ENCODE measurements around the gene ATP5PO. TPM values are rescaled to one million over a fixed set of nuclear protein-coding genes. Genes with fewer than 3 reads are reported as not detected.

Gene ATP5PO
- total and polyA plus RNA-seq, 2 of the 8 experiments (the other 6 are each of a cell fraction or from before 2014, with no cell fraction given), result 251 to 267 TPM

- Histone ChIP-seq H2AFZ (ENCODE audit: low read length) (no peak overlapping the region), H3K79me1 (ENCODE audit: low read depth, low read length) (no peaks in the 10 kb centered on the region), H2BK12ac (ENCODE audit: low read depth, low read length) (no peak overlapping the region), H3K4ac (replicated peaks; ENCODE audit: insufficient read length, low read depth, low read length) (no peak overlapping the region), H2BK5ac (ENCODE audit: low read depth, low read length) (no peak overlapping the region), H3K23ac (ENCODE audit: insufficient read length) (no peak overlapping the region), H3K18ac (ENCODE audit: extremely low read depth, low read length) (no peak overlapping the region), H4K8ac (ENCODE audit: extremely low read depth, insufficient read depth, low read length) (no peak overlapping the region), H3K9me3 (ENCODE audit: insufficient read depth in 2 of 2, low read depth in 1 of 2, low read length in 1 of 2) (no peaks in the 10 kb centered on the region), H3K79me2 (ENCODE audit: control insufficient read depth in 1 of 2, insufficient read depth in 2 of 2, low read length in 2 of 2) (no peaks in the 10 kb centered on the region), H4K20me1 (replicated peaks in 1 of 2; ENCODE audit: control insufficient read depth in 1 of 2, insufficient read depth in 2 of 2, low read length in 2 of 2) (peaks cover 0 to 5% of the 10 kb centered on the region in 2 experiments), H3K4me2 (ENCODE audit: insufficient read depth in 1 of 2, low read depth in 2 of 2, low read length in 2 of 2) (no peak overlapping the region), H4K91ac (replicated peaks; ENCODE audit: insufficient read length, low read length) (no peak overlapping the region), H2BK120ac (replicated peaks; ENCODE audit: low read depth, low read length) (no peak overlapping the region), H3K9ac (replicated peaks in 1 of 4; ENCODE audit: extremely low read depth in 1 of 4, low read depth in 3 of 4, low read length in 3 of 4) (no peak overlapping the region), H3K4me3 (ENCODE audit: extremely low read depth in 1 of 4, insufficient read depth in 2 of 4, low read depth in 3 of 4, low read length in 4 of 4) (no peak overlapping the region), H2AK5ac (ENCODE audit: low read depth, low read length) (no peak overlapping the region), H3K4me1 (replicated peaks in 1 of 4; ENCODE audit: control insufficient read depth in 3 of 4, insufficient read depth in 4 of 4, low read length in 3 of 4) (peaks cover 3 to 11% (median 6%) of the 10 kb centered on the region in 4 experiments; a peak in 6 of 7 replicates), H3K14ac (ENCODE audit: insufficient read length) (no peak overlapping the region), H3K36me3 (ENCODE audit: control insufficient read depth in 2 of 4, insufficient read depth in 4 of 4, low read length in 3 of 4) (no peaks in the 10 kb centered on the region), H3K23me2 (ENCODE audit: low read depth, low read length) (peaks cover 3% of the 10 kb centered on the region), H3K27me3 (replicated peaks in 1 of 4; ENCODE audit: control insufficient read depth in 3 of 4, extremely low read depth in 1 of 4, insufficient read depth in 3 of 4, low read length in 3 of 4) (no peaks in the 10 kb centered on the region), H2BK15ac (ENCODE audit: low read length) (no peak overlapping the region), H3K27ac (ENCODE audit: low read depth, low read length) (no peak overlapping the region), H4K5ac (ENCODE audit: insufficient read length, low read depth, low read length) (no peak overlapping the region), H2BK20ac (ENCODE audit: low read length) (no peak overlapping the region), H3K56ac (replicated peaks; ENCODE audit: insufficient read length, low read depth, low read length) (no peak overlapping the region)
- DNase-seq (ENCODE audit: low read depth in 1 of 2, low spot score in 2 of 2) (no peak), FAIRE-seq (no peak)
- ChIA-PET POLR2A (ENCODE audit: partially characterized antibody) (interaction anchor here (0.6 kb wide), 1 partner anchor 214 kb away, joined by 5 read pairs; no protein-coding TSS in a partner anchor), CTCF (ENCODE audit: partially characterized antibody) (interaction anchor here (0.7 to 2.6 kb wide), 15 partner anchors 9 to 459 kb away, joined by 3 to 30 read pairs (median 5); partner anchors contain the start of gene DNAJC28)
- WGBS, 2 experiments (ENCODE audit: extremely low coverage in 1 of 2, insufficient coverage in 1 of 2, insufficient read length in 1 of 2, insufficient replicate concordance in 2 of 2, low coverage in 1 of 2, low lambda C conversion rate in 2 of 2, missing lambda C conversion rate in 1 of 2), result 92% methylated on average over 4 of the region's 4 CpGs; no CpG with 5 or more reads in 1 of the 2 experiments
- TF ChIP-seq TBP (IDR thresholded peaks at IDR 0.05; ENCODE audit: low read depth, low read length) (no peak), POU5F1 (IDR thresholded peaks at IDR 0.05; ENCODE audit: low read depth, low read length) (no peak), RAD21 (IDR thresholded peaks at IDR 0.05 in 1 of 2, conservative IDR thresholded peaks at IDR 0.05 in 1 of 2; ENCODE audit: low read depth in 2 of 2, low read length in 2 of 2) (no peak), RBBP5 (IDR thresholded peaks at IDR 0.05; ENCODE audit: borderline replicate concordance, low read depth, low read length) (no peak), EGR1 (IDR thresholded peaks at IDR 0.05; ENCODE audit: borderline replicate concordance, low read depth, low read length) (no peak), CEBPB (IDR thresholded peaks at IDR 0.05; ENCODE audit: low read depth, low read length) (no peak), KDM1A (IDR thresholded peaks at IDR 0.05; ENCODE audit: borderline replicate concordance, low read length) (no peak), FOSL1 (IDR thresholded peaks at IDR 0.05; ENCODE audit: insufficient read depth, low read depth, low read length) (no peak), EP300 (IDR thresholded peaks at IDR 0.05; ENCODE audit: borderline replicate concordance in 1 of 2, low read depth in 2 of 2, low read length in 2 of 2) (no peak), SP4 (IDR thresholded peaks at IDR 0.05; ENCODE audit: low read length) (no peak)
- TF ChIP-seq, protein P1, sequence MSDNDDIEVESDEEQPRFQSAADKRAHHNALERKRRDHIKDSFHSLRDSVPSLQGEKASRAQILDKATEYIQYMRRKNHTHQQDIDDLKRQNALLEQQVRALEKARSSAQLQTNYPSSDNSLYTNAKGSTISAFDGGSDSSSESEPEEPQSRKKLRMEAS (IDR thresholded peaks at IDR 0.05), result no peak
- TF ChIP-seq, protein P2, sequence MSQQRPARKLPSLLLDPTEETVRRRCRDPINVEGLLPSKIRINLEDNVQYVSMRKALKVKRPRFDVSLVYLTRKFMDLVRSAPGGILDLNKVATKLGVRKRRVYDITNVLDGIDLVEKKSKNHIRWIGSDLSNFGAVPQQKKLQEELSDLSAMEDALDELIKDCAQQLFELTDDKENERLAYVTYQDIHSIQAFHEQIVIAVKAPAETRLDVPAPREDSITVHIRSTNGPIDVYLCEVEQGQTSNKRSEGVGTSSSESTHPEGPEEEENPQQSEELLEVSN (IDR thresholded peaks at IDR 0.05), result no peak
Observed at GRCh38 chr21:33893917-33894316, 21.7 kb downstream of the ATP5PO start.
